Stimulated activated CD8-positive, alpha-beta memory T cell treated with anti-CD3 and anti-CD28 coated beads, Interleukin-2, amount 100 ng/mL, for 1 hour (primary cell): ENCODE results near the gene ANKS4B.
"Not testable (repeated sequence)": the region's sequence is repeated elsewhere in the genome, so short reads cannot be mapped to it uniquely, and the experiment has no call there.

Experiments
- DNase-seq, 2 donors: peaks; one replicate each; pipeline ENCODE4 v3.0.0-alpha.2; 2020; ENCODE audit warnings: low read depth in 2 of 2

ANKS4B gene

DNA sequence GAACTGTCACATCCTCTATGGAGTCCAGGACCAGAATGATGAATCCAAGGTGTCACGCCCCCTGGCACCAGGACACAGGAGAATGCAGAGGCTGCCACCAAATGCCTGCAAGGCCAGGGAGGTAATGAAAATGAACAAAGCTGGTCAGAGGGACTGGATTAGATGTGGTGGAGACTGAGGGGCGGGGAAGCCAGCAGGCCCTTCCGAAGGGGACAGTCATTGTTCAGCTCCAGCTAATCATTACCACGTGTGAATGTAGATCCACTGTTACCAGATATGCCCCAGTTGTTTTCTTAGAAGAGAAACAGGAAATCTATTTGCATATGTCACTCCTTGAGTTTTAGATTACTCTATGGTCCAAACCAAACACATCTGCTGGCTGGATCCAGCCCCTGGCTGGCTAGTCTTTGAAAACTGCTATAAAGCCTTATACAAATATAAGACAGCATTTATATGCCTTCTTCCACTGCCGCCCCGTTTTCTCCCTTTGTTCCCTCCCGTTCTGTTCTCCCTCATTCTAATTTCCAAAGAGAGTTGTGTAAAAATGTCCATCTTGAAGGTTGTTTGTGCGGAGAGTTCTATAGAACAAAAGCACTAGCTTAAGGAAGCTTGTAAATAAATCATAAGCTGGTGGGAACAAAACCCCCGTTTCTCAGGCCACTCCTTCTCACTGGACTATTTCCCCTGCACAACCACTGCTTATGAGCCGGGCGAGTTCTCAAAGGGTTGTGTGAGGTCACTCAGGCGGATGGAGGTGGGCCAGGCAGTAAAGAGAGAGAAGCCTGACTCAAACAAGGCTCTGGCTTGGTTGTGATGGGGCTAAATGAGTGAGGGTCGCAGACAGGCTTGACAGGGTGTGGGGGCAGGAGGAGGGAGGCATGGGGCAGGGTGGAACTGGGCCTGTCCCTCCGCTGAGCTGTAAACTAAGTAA is 30.4 kb downstream of the ANKS4B start:
- DNase-seq = no peak

DNA sequence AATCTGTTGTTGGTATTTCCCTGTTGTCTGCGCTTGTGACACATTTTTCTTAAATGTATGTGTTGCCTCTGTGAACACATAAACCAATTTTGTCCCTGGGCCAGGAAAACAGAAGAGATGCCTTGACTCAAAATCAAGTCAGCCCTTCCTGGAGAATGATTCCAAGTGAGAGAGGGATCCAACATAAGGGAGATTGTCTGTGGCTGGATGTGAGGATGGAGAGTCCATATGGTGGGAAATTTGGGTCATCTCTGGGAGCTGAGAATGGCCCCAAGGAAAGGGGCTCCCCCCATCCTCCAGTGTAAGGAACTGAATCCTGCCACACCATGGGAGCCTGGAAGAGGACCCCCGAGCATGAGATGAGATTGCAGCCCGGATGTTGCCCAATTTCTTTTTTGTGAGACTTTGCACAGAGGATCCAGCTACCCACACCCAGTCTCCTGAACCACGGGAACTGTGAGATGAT is 31.1 kb downstream of the ANKS4B start:
- no peak for DNase-seq

DNA sequence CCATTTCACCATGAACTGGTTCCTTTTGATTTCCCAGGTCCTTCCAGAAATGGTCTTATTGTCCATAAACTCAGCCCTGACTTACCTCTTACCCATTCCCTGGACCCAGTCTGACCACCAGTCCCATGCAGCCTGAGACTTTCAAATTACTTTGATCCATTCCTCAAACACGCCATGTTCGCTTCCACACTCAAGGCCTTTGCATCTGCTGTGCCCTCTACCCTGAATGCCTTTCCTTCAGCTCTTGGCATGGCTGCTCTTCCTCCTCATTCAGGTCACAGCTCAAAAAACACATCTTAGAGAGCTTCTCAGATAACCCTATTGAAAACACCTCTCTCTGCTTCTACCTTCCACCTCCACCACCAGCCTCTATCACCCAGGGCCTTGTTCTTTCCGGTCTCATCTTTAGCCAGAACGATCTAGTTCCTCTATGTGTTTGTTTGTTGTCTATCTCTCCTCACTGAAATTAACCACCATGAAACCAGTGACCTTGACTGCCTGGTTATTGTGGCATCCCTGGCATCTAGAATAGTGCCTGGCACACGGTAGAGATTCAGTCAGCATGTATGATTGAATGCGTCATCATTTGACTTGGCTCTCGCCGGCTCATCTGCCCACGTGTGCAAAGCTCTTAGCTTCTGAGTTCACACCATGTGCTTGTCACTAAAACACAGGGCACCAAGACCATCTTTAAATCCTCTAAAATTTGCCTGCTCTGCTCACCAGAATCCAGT is 31.8 kb downstream of the ANKS4B start:
- no peak for DNase-seq

DNA sequence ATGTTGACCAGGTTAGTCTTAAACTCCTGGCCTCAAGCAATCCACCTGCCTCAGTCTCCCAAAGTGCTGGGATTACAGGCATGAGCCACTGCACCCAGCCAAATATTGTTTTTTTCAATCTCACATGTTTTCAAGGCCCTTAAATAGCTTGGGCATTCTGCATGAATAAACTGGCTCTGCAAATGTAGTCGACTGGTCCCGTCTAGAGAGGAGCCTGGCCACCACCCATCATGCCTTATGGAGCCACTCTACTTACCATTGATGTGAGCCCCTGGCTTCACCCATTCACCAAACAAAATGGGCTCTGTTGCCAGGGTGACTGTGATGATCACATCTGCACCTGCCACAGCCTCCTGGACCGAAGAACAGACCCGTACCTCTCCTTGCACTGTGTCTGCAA is 33.8 kb downstream of the ANKS4B start:
- DNase-seq = no peak

DNA sequence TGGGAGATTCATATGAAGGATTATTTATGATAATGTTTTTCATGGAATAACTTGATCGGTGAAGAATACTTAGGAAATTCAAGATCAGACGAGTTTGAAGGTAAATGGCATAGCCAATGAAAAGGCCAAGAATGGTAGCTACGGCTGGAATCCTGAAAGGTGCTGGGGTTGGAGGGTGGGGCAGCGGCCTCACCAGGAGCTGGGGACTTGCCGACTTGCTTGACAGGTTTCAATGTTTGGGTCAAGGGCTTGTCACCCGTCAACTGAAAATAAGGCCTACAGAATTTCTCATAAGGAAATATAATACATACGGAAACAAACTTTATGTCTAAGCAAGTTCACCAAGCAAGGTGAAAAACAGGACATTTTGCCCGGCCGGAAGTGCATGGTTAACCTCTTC is 34.7 kb downstream of the ANKS4B start:
- DNase-seq = no peak

DNA sequence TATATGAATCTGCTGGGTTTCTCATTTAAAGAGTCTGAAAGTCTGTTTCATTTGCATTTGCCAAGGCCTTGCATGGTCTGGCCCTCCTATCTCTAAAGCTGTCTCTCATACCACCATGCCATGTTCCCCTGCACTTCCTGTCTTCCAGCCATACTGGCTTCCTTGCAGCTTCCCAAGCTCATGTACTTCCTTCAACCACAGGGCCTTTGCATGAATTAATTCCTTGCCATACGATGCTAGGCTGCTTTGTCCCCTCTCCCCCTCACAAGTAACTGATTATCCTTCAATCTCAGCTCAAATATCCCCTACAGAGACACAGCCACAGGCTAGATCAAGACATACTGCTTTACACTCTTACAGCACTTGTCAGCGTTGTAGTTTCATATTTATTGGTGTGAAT is 38.8 kb downstream of the ANKS4B start:
- no peak for DNase-seq

DNA sequence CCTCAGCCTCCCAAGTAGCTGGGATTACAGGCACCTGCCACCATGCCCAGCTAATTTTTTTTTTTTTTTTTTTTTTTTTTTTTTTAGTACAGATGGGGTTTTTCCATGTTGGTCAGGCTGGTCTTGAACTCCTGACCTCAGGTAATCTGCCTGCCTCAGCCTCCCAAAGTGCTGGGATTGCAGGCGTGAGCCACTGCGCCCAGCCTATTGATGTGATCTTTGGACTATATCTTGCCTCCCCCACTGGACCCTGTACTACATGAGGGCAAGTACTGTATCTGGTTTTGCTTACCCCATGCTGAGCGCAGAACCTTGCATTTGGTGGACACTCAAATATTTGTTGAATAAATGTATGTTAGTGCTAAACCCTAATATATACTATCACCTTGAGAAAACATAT is 39.3 kb downstream of the ANKS4B start:
- not testable (repeated sequence) for DNase-seq

DNA sequence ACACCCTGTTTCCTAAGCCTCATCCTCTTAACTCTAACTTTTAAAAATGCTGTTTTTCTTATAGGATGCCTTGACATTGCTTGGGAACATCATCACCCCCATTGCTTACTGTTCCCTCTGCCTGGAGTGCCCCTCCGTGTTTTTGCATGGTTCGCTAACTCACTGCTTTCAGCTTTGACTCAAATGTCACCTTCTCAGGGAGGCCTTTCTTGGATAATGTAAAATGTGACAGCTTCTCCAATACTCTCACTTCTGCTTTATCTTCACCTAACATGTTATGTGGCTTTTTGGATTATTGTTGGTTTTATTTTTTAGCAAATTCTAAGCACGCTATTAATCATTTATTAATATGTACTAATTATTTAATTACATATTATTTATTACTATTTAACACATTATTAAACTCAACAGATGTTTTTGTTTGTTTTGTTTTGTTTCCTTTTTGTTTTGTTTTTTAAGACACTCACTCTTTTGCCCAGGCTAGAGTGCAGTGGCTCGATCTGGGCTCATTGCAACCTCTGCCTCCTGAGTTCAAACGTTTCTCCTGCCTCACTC is 40.8 kb downstream of the ANKS4B start:
- DNase-seq = no peak

DNA sequence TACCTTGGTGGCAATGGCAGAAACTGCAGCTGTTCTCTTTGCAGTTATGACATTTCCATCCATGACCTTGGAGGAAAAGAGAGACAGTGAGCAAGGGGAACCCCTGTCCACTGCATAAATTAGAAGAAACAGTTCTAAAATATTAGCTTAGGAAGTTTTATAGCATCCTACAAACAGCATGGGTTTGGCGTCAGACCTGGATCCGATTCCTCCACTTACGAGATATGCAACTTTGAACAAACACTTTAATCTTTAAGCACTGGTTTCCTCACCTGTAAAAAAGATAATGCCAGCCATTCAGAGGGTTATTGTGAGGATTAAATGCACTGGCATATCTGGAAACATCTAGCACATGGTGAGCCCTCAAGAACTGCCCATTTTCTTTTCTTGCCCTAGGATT is 42.0 kb downstream of the ANKS4B start:
- DNase-seq = no peak

DNA sequence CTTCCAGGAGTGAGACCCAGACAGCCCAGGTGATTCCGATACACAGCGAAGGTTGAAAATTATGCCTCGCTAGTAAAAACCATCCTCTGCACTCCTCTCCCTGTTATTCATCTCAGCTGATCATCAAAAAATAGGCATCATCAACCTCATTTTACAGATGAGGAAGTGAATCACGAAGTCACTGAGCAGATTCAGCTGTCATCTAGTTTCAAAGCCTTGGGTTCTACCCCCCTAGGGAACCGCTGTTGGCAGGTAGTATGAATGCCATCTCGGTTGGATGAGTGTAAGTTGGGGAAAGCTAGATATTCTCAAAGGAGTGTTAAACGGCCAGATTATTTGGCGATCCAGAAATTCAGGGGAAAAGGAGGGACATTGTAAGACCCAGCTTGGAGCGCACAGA is 42.6 kb downstream of the ANKS4B start:
- DNase-seq = no peak

DNA sequence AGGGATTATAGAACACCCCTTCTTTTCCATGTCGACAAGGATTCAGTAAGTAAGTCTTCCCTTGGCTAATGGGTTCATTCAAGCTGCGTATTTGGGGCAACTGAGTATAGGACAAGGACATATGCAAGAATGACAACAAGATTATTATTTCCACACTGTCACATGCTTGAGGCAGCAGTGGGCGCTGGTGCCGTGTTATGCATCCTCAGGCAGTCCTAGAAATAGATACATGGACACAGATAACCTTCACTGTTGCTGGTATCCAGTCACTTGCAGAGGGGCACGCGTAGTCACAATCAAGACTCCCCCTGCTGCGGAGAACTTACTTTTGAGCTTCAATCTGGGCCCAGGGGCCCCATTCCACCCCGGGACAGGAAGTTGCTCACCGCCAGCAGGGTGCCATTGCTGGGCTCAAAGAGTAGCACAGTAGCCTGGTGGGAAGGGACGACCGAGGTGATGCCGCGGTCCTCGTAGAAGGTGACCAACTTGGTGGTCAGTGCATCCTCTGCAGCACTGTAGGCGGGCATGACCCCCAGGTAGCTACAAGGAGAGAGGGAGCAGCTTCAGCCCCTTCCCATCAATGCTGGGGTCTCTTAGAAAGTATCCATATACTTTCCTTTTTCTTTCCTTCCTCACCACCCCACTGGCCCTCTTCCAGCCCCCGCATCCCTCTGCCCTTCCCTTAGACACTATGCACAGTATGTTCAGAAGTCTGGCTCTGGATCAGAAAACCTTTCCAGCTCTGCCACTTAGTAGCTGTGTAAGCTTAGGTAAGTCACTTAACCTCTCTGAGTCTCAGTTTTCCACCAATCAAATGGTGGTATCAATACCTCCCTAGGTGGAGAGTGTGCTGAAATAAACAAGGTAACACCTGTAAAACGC is 43.8 kb downstream of the ANKS4B start:
- no peak for DNase-seq

DNA sequence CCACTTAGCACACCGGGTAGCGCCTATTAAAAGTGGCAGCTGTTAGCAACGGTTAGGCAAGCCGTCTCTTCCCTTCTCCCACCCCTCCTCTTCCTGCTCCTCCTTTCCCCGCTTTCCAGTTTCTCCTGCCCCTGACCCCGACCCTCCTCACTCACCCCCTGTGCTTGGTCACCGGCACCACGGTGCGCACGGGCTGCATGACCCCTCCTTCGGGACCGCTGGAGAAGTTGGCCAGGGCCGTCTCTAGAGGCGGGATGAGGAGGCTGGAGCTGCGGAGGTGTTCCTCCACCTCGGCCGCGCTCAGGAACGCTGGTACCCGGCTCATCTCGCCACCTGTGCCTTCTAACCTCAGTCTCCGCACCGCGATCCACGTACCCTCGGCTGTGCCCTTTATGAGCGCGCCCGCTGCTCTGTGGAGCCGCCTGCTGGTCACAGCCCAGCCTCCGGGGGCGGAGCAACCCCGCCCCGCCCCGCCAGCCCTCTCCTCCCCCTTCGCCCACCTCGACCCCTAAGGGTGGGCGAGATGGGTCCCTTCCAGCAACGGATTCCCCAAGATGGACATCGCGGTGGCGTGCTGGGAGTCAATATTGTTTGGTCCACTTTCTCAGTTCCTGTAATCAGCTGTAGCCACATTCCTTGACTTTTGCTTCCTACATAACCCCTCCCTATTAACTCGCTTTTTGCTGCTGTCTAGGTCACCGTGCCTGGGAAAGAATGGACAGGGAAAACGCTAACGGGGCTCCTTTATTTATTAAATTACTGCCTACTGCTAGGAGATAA is 44.6 kb downstream of the ANKS4B start, which contains the start of gene CRYM:
Gene CRYM, minus strand, starts transcription at position 364 of the 780 bp plus-strand sequence. Its CDS starts 39 bp downstream, at position 325.
- DNase-seq = no peak

DNA sequence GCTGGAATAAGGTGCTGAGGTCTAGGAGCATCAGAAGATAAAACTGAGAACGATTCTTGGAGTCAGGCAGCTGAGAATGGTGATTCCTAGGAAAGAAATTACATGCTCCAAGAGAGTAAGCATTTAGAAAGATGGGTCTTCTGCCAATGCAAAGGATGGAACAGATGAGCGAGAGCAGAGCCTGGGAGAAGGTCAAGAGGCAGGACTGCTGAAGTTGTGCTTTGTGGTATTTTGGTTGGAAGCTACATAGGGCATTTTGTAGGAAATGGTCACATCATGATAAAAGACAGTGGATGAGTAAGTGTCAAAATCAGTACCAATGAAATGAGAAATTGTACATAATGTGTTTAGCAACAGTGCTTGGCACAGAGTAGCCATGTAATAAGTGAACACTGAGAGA is 46.0 kb downstream of the ANKS4B start:
- DNase-seq = no peak

DNA sequence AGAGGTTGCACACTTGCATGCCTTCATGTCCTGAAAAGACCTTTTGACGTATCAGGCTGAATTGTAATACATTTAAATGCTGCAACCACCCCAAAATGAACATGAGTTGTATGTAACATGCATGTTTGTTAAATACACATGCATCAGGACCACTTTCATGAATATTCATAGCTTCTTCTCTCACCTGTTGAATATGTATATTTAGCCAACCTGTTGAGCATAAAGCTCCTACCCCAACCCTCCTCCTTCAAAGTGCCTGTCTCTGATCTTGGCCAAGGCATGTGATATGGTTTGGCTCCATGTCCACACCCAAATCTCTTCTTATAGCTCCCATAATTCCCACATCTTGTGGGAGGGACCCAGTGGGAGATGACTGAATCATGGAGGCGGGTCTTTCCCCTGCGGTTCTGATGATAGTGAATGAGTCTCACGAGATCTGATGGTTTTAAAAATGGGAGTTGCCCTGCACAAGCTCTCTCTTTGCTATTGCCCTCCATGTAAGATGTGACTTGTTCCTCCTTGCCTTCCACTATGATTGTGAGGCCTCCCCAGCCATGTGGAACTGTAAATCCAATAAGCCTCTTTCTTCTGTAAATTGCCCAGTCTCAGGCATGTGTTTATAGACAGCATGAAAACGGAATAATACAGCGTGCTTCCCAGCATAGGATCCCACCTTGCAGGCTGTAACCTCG is 48.3 kb downstream of the ANKS4B start:
- no peak for DNase-seq

DNA sequence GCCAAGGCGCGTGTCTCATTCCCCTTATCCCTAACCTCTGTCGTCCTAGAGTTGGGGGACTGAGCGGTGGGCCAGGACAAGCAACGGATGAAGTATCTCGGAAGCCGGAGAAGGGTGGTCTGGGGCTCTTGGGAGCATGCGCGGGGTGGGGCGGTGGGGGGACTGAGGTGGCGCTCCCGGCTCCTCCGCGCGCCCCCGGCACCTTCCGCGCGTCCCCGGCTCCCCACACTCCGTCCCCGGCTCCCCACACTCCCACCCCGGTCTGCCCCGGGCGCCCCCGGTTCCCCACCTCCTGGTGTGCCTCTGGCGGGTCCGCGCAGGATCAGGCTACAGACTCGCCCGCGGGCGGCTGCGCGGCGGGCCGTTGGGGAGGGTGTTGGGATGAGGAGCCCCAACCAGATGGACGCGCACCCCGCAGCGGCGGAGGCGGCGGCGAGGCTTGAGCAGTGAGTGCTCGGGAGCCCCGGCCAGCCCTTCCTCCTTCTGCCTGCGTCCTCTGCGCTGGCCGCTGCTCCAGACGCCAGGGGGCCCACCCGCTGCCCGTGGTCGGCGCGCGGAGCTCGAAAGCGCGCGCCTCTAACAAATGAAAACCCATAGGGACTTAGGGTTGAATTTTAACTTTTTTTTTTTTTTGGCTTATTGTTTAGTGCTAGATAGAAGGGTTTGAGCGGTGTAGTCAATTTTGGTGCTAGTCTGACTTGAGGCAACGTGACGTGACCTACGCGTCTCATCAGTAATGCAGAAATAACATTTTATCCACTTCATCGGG is 50.2 kb downstream of the ANKS4B start:
- no peak for DNase-seq

DNA sequence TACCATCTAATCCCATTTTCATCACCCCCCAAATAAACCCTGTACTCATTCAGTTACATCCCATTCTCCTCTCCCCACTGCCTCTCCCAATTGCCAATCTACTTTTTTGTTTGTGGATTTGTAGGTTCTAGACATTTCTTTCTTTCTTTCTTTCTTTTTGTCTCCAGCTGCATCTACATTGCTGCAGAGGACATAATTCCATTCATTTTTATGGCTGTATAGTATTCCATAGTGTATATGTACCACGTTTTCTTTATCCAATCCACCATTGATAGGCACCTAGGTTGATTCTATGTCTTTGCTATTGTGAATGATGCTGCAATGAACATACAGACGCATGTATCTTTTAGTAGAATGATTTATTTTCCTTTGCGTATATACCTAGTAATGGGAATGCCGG is 50.9 kb downstream of the ANKS4B start:
- DNase-seq = no peak

DNA sequence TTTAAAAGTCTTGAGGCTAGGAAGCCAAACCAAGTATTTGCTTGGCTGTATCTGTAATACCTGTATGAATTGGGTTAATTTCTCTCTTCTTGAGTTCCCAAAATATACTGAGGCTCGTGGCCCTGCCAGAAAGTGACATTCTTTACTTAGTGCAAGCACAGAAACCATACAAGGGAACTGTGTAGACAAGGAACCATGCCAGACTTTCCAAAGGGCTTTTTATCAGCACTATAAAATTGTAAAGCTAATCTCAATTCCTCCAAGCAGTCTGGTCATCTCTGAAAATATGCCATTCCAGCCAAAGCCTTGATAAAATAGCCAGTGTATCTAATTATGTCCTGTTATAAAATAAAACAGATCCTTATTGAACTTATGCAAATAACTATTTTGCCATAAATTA is 51.8 kb downstream of the ANKS4B start:
- DNase-seq = no peak

DNA sequence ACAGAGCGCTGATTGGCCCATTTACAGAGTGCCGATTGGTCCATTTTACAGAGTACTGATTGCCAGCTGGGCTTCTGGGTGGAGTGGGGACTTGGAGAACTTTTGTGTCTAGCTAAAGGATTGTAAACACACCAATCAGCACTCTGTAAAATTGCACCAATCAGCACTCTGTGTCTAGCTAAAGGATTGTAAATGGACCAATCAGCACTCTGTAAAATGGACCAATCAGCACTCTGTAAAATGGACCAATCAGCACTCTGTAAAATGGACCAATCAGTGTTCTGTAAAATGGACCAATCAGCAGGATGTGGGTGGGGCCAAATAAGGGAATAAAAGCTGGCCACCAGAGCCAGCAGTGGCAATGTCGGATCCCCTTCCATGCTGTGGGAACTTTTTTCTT is 56.3 kb downstream of the ANKS4B start:
- not testable (repeated sequence) for DNase-seq
